ENCODE data around the gene ARMC9.
"Not testable (repeated sequence)": the region's sequence is repeated elsewhere in the genome, so short reads cannot be mapped to it uniquely, and the experiment has no call there.

Gene ARMC9

GRCh38 chr2:231343988-231344387, 145.6 kb downstream of the ARMC9 start:
- no peak for TF ChIP-seq CTCF (IDR thresholded peaks at IDR 0.05)
- no peak for DNase-seq (ENCODE audit: low spot score)
- Histone ChIP-seq H3K4me3 (no peak overlapping the region), H3K27ac (no peak overlapping the region)

DNA sequence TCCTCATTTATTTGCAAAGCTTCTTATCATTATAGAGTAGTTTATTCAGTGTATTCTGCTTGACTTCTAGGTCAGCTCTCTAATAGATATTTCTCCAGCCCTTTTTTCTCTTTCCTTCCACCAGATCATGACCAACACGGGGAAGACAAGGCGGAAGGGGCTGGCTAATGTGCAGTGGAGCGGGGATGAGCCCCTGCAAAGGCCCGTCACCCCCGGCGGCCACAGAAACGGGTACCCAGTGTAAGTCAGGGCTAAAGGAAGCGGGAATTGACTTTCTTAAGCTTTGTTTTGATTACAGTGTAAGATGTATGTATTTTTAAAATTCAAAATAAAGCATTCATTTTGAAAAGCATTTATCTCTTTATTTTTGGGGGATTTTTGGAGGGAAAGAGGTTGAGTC, 146.4 kb downstream of the ARMC9 start:
- Histone ChIP-seq H3K27ac (no peak overlapping the region), H3K4me3 (no peak overlapping the region)
- TF ChIP-seq CTCF (IDR thresholded peaks at IDR 0.05) = no peak
- DNase-seq (ENCODE audit: low spot score) = peak; percentile 12

DNA sequence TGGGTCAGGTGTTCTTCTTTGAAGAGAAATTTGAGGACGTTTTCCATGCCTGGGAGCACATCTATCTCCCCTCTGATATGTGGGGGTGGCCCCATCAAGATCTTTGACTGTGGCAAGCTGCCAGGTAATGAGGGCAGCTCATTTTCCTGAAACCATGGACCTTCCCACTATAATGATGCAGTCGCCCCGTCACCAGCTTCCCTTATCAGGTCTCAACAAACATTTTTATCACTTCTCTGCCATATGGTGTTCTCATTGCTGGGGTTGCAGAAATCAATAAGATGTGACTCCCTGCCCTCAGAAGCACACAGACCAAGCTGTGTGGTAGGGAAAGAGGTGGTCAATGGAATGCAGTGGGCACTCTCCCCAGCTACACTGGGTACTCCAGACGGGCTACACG, 148.7 kb downstream of the ARMC9 start:
- H3K27ac ChIP-seq = no peak overlapping the region
- TF ChIP-seq CTCF (IDR thresholded peaks at IDR 0.05) = no peak
- H3K4me3 ChIP-seq = no peak overlapping the region
- DNase-seq (ENCODE audit: low spot score) = peak; percentile 29

GRCh38 chr2:231347638-231348037, 149.2 kb downstream of the ARMC9 start:
- no peak for DNase-seq (ENCODE audit: low spot score)
- TF ChIP-seq CTCF (IDR thresholded peaks at IDR 0.05) = no peak
- no peak overlapping the region for H3K4me3 ChIP-seq
- no peak overlapping the region for H3K27ac ChIP-seq

GRCh38 chr2:231348173-231348572, 149.7 kb downstream of the ARMC9 start:
- Histone ChIP-seq H3K4me3 (no peak overlapping the region), H3K27ac (no peak overlapping the region)
- TF ChIP-seq CTCF (IDR thresholded peaks at IDR 0.05) = no peak
- DNase-seq (ENCODE audit: low spot score) = peak; percentile 8

GRCh38 chr2:231348704-231349373, 150.4 kb downstream of the ARMC9 start:
- no peak overlapping the region for H3K4me3 ChIP-seq
- no peak for TF ChIP-seq CTCF (IDR thresholded peaks at IDR 0.05)
- peak; percentile 19 for DNase-seq (ENCODE audit: low spot score)
- no peak overlapping the region for H3K27ac ChIP-seq

- DNase-seq (ENCODE audit: low spot score) = peak; percentile 7
- H3K4me3 ChIP-seq, H3K27ac ChIP-seq: not testable (repeated sequence)
Measured at GRCh38 chr2:231349374-231349735, 150.9 kb downstream of the ARMC9 start.

Measured in coronary artery (tissue), 2 donors.